HepG2 (cell line): ENCODE data around the gene CRISPLD2. TPM values are rescaled to one million over a fixed set of nuclear protein-coding genes. Genes with fewer than 3 reads are reported as not detected.

Source experiments
- CC2D1A ChIP-seq: sonication (generic); formaldehyde crosslinking; IDR thresholded peaks from 2 replicates; pipeline ENCODE4 v1.8.1; 2023; ENCODE audit warnings: mild to moderate bottlenecking, missing genetic modification reagents
- ESRRA ChIP-seq: sonication (generic); formaldehyde crosslinking; IDR thresholded peaks from 2 replicates; pipeline ENCODE4 v1.5.1; 2020; ENCODE audit warnings: mild to moderate bottlenecking, low read depth, missing genetic modification reagents
- ETV5 ChIP-seq: IDR thresholded peaks from 2 replicates; pipeline ENCODE4 v1.6.1; 2018; ENCODE audit warnings: missing biosample characterization, missing genetic modification reagents, inconsistent platforms, borderline replicate concordance
- NFE2 ChIP-seq: sonication (generic); formaldehyde crosslinking; IDR thresholded peaks from 2 replicates; pipeline ENCODE4 v1.4.0; 2020; ENCODE audit warnings: missing genetic modification reagents
- YEATS2 ChIP-seq: sonication (generic); formaldehyde crosslinking; IDR thresholded peaks from 2 replicates; pipeline ENCODE4 v1.4.0; 2020; ENCODE audit warnings: missing genetic modification reagents, borderline replicate concordance
- ZNF235 ChIP-seq: sonication (generic); formaldehyde crosslinking; IDR thresholded peaks from 2 replicates; pipeline ENCODE4 v1.8.1; 2023; ENCODE audit warnings: mild to moderate bottlenecking, missing genetic modification reagents, borderline replicate concordance
- ZNF432 ChIP-seq: sonication (generic); formaldehyde crosslinking; IDR thresholded peaks from 2 replicates; pipeline ENCODE4 v1.5.0; 2020; ENCODE audit warnings: missing genetic modification reagents, mild to moderate bottlenecking, borderline replicate concordance
- polyA plus RNA-seq, 8 experiments: library from polyadenylated mRNA; depleted of rRNA in 3 of 8; stranded (reverse) in 7 of 8; unstranded in 1 of 8; fragments of >200 nt; fragmentation: Illumina TruSeq in 4 of 8; extraction: Trizol in 4 of 8; gene quantifications; 2 replicates each; pipeline versions ENCODE4 v1.2.1 to v1.2.3, GENCODE V29; 2011 to 2016; ENCODE audit warnings: low read depth in 4 of 8, missing spikeins in 1 of 8, mixed read lengths in 1 of 8; ENCODE audit not compliant: insufficient read depth in 1 of 8
- total RNA-seq, 5 experiments: library from RNA; depleted of rRNA; stranded (reverse); fragments of >200 nt; fragmentation: Illumina TruSeq; extraction: Trizol; gene quantifications; 2 replicates each; pipeline ENCODE4 v1.2.3, GENCODE V29; 2016; ENCODE audit warnings: low read depth in 1 of 5
- TF ChIP-seq, protein P1 (sequence below): IDR thresholded peaks from 2 replicates; pipeline ENCODE4 v1.6.1; 2016; ENCODE audit warnings: low read depth
- TF ChIP-seq, protein P2 (sequence below): sonication (generic); formaldehyde crosslinking; IDR thresholded peaks from 2 replicates; pipeline ENCODE4 v1.8.0; 2022; ENCODE audit warnings: mild to moderate bottlenecking, missing genetic modification reagents, moderate library complexity
- TF ChIP-seq, protein P3 (sequence below): sonication (generic); formaldehyde crosslinking; IDR thresholded peaks from 2 replicates; pipeline ENCODE4 v1.5.0; 2020; ENCODE audit warnings: missing genetic modification reagents
- TF ChIP-seq, protein P4 (sequence below): sonication (generic); formaldehyde crosslinking; IDR thresholded peaks from 2 replicates; pipeline ENCODE4 v1.4.0; 2020; ENCODE audit warnings: missing genetic modification reagents
- TF ChIP-seq, protein P5 (sequence below): sonication (generic); formaldehyde crosslinking; conservative IDR thresholded peaks from 2 replicates; pipeline ENCODE4 v1.8.0; 2022; ENCODE audit warnings: missing genetic modification reagents
- TF ChIP-seq, protein P6 (sequence below), 2 experiments: IDR thresholded peaks; 2 replicates each; pipeline ENCODE4 v1.6.1; 2011 to 2012; ENCODE audit warnings: low read length in 2 of 2, borderline replicate concordance in 1 of 2, low read depth in 1 of 2, mild to moderate bottlenecking in 1 of 2, moderate library complexity in 1 of 2
- TF ChIP-seq, protein P7 (sequence below): IDR thresholded peaks from 2 replicates; pipeline ENCODE4 v1.6.1; 2016; ENCODE audit warnings: missing compliant biosample characterization, missing genetic modification reagents, borderline replicate concordance

The CRISPLD2 gene
- total and polyA plus RNA-seq, 2 of the 13 experiments (the other 11 are each of a cell fraction or from before 2014, with no cell fraction given): 0.04 to 0.31 TPM

DNA sequence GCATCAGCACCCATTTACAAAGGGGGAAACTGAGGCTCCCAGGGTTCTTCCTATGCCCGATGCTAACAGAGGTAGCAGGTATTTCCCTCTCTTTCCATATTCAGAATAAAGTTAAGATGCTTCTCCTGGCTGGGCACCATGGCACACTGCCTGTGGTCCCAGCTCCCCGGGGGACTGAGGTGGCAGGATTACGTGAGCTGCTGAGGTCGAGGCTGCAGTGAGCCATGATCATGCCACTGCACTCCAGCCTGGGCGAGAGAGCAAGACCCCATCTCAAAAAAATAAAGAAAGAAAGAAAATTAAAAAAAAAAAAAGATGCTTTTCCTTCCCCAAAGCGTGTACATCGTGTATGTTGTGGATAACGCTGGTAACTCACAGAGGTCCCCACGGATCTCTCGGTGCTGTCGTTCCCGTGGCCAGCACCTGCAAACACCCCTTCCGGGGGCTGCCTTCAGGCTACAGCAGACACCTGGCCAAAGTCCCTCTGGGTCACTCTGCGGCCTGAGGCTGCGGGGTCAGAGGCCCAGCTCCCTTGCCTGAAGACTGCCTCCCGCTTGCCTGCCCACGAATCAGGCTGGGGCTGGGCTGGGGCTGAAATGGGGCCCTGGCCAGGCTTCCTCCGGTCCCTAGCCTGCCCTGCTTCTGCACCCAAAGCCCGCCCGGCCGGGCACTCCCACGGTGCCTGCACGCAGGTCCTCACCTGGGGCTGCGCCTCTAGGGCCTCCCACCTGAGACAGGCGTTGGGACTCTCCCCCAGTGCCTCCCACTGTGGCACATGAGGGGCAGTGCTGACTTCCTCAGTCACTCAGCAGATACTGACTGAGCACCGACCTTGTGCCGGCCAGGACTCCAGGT is 128.4 kb downstream of the CRISPLD2 start (continued):
- TF ChIP-seq, protein P1, sequence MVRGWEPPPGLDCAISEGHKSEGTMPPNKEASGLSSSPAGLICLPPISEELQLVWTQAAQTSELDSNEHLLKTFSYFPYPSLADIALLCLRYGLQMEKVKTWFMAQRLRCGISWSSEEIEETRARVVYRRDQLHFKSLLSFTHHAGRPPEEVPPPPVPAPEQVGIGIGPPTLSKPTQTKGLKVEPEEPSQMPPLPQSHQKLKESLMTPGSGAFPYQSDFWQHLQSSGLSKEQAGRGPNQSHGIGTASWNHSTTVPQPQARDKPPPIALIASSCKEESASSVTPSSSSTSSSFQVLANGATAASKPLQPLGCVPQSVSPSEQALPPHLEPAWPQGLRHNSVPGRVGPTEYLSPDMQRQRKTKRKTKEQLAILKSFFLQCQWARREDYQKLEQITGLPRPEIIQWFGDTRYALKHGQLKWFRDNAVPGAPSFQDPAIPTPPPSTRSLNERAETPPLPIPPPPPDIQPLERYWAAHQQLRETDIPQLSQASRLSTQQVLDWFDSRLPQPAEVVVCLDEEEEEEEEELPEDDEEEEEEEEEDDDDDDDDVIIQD (CRISPR knock-in tag): no peak
- no peak for TF ChIP-seq YEATS2
- peak; percentile 86 for TF ChIP-seq ETV5 (CRISPR knock-in tag)
- peak; percentile 87; the same call in 1 of the 2 replicates for TF ChIP-seq ZNF235 (CRISPR knock-in tag)
- TF ChIP-seq, protein P2, sequence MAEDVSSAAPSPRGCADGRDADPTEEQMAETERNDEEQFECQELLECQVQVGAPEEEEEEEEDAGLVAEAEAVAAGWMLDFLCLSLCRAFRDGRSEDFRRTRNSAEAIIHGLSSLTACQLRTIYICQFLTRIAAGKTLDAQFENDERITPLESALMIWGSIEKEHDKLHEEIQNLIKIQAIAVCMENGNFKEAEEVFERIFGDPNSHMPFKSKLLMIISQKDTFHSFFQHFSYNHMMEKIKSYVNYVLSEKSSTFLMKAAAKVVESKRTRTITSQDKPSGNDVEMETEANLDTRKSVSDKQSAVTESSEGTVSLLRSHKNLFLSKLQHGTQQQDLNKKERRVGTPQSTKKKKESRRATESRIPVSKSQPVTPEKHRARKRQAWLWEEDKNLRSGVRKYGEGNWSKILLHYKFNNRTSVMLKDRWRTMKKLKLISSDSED (CRISPR knock-in tag): no peak
- TF ChIP-seq, protein P3, sequence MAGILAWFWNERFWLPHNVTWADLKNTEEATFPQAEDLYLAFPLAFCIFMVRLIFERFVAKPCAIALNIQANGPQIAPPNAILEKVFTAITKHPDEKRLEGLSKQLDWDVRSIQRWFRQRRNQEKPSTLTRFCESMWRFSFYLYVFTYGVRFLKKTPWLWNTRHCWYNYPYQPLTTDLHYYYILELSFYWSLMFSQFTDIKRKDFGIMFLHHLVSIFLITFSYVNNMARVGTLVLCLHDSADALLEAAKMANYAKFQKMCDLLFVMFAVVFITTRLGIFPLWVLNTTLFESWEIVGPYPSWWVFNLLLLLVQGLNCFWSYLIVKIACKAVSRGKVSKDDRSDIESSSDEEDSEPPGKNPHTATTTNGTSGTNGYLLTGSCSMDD: no peak
- TF ChIP-seq, protein P4, sequence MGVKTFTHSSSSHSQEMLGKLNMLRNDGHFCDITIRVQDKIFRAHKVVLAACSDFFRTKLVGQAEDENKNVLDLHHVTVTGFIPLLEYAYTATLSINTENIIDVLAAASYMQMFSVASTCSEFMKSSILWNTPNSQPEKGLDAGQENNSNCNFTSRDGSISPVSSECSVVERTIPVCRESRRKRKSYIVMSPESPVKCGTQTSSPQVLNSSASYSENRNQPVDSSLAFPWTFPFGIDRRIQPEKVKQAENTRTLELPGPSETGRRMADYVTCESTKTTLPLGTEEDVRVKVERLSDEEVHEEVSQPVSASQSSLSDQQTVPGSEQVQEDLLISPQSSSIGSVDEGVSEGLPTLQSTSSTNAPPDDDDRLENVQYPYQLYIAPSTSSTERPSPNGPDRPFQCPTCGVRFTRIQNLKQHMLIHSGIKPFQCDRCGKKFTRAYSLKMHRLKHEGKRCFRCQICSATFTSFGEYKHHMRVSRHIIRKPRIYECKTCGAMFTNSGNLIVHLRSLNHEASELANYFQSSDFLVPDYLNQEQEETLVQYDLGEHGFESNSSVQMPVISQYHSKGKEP (CRISPR knock-in tag): no peak
- TF ChIP-seq, protein P5, sequence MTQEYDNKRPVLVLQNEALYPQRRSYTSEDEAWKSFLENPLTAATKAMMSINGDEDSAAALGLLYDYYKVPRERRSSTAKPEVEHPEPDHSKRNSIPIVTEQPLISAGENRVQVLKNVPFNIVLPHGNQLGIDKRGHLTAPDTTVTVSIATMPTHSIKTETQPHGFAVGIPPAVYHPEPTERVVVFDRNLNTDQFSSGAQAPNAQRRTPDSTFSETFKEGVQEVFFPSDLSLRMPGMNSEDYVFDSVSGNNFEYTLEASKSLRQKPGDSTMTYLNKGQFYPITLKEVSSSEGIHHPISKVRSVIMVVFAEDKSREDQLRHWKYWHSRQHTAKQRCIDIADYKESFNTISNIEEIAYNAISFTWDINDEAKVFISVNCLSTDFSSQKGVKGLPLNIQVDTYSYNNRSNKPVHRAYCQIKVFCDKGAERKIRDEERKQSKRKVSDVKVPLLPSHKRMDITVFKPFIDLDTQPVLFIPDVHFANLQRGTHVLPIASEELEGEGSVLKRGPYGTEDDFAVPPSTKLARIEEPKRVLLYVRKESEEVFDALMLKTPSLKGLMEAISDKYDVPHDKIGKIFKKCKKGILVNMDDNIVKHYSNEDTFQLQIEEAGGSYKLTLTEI: no peak
- peak; percentile 73; the same call in 1 of the 2 replicates for TF ChIP-seq ESRRA (CRISPR knock-in tag)
- no peak for TF ChIP-seq NFE2 (CRISPR knock-in tag)
- TF ChIP-seq CC2D1A: no peak
- TF ChIP-seq, protein P6, sequence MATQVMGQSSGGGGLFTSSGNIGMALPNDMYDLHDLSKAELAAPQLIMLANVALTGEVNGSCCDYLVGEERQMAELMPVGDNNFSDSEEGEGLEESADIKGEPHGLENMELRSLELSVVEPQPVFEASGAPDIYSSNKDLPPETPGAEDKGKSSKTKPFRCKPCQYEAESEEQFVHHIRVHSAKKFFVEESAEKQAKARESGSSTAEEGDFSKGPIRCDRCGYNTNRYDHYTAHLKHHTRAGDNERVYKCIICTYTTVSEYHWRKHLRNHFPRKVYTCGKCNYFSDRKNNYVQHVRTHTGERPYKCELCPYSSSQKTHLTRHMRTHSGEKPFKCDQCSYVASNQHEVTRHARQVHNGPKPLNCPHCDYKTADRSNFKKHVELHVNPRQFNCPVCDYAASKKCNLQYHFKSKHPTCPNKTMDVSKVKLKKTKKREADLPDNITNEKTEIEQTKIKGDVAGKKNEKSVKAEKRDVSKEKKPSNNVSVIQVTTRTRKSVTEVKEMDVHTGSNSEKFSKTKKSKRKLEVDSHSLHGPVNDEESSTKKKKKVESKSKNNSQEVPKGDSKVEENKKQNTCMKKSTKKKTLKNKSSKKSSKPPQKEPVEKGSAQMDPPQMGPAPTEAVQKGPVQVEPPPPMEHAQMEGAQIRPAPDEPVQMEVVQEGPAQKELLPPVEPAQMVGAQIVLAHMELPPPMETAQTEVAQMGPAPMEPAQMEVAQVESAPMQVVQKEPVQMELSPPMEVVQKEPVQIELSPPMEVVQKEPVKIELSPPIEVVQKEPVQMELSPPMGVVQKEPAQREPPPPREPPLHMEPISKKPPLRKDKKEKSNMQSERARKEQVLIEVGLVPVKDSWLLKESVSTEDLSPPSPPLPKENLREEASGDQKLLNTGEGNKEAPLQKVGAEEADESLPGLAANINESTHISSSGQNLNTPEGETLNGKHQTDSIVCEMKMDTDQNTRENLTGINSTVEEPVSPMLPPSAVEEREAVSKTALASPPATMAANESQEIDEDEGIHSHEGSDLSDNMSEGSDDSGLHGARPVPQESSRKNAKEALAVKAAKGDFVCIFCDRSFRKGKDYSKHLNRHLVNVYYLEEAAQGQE (IDR thresholded peaks at IDR 0.05; ENCODE audit: borderline replicate concordance in 1 of 2, low read depth in 1 of 2, low read length in 2 of 2): no peak
- no peak for TF ChIP-seq ZNF432 (CRISPR knock-in tag)
- TF ChIP-seq, protein P7, sequence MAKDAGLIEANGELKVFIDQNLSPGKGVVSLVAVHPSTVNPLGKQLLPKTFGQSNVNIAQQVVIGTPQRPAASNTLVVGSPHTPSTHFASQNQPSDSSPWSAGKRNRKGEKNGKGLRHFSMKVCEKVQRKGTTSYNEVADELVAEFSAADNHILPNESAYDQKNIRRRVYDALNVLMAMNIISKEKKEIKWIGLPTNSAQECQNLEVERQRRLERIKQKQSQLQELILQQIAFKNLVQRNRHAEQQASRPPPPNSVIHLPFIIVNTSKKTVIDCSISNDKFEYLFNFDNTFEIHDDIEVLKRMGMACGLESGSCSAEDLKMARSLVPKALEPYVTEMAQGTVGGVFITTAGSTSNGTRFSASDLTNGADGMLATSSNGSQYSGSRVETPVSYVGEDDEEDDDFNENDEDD (CRISPR knock-in tag): peak; percentile 12; the same call in 1 of the 2 replicates
